Putamen (tissue), 1 donor: ENCODE results near the gene OPN1LW.
"Not testable (repeated sequence)": the region's sequence is repeated elsewhere in the genome, so short reads cannot be mapped to it uniquely, and the experiment has no call there.

Experiments
- DNase-seq: peaks from one replicate; pipeline ENCODE4 v3.0.0-alpha.2; 2016; ENCODE audit warnings: low spot score

OPN1LW gene

GRCh38 chrX:154144010-154144409 is at the start of gene OPN1LW:
OPN1LW (plus strand) TSS chrX:154144243; CDS start chrX:154144284, 41 bp downstream.
- not testable (repeated sequence) for DNase-seq

GRCh38 chrX:154094833-154095232 is 49.2 kb upstream of the OPN1LW start:
- DNase-seq = no peak

GRCh38 chrX:154096140-154097002 is 47.7 kb upstream of the OPN1LW start:
- no peak for DNase-seq

- DNase-seq = peak; percentile 82
Observed at GRCh38 chrX:154097003-154097588, 46.9 kb upstream of the OPN1LW start.

- peak; percentile 92 for DNase-seq
Observed at GRCh38 chrX:154097589-154098541, 46.2 kb upstream of the OPN1LW start, which contains the start of gene MECP2. MECP2 (minus strand) TSS chrX:154097717.

GRCh38 chrX:154098551-154098950 is 45.5 kb upstream of the OPN1LW start:
- DNase-seq = no peak

- DNase-seq = no peak
Observed at GRCh38 chrX:154113729-154114128, 30.3 kb upstream of the OPN1LW start.

GRCh38 chrX:154114652-154115051 is 29.4 kb upstream of the OPN1LW start:
- no peak for DNase-seq

- no peak for DNase-seq
Observed at GRCh38 chrX:154115071-154115470, 29.0 kb upstream of the OPN1LW start.

GRCh38 chrX:154115750-154116149 is 28.3 kb upstream of the OPN1LW start:
- DNase-seq = no peak

- DNase-seq = no peak
Observed at GRCh38 chrX:154116426-154117211, 27.4 kb upstream of the OPN1LW start.

GRCh38 chrX:154117566-154117965 is 26.5 kb upstream of the OPN1LW start:
- DNase-seq = no peak

GRCh38 chrX:154120567-154120966 is 23.5 kb upstream of the OPN1LW start:
- no peak for DNase-seq

- DNase-seq = no peak
Observed at GRCh38 chrX:154121207-154121606, 22.8 kb upstream of the OPN1LW start.

- DNase-seq = no peak
Observed at GRCh38 chrX:154121961-154122360, 22.1 kb upstream of the OPN1LW start.

- no peak for DNase-seq
Observed at GRCh38 chrX:154123241-154124219, 20.5 kb upstream of the OPN1LW start.

- no peak for DNase-seq
Observed at GRCh38 chrX:154125391-154126040, 18.5 kb upstream of the OPN1LW start.

GRCh38 chrX:154126101-154126500 is 17.9 kb upstream of the OPN1LW start:
- DNase-seq = no peak

- DNase-seq = no peak
Observed at GRCh38 chrX:154131955-154132354, 12.1 kb upstream of the OPN1LW start.

- DNase-seq = no peak
Observed at GRCh38 chrX:154132366-154132765, 11.7 kb upstream of the OPN1LW start.
